WI38 (cell line): ENCODE measurements around the gene SFMBT2.

Source experiments
- H3K4me3 ChIP-seq: 2 replicates; pipeline ENCODE4 v1.5.1; 2011; ENCODE audit warnings: low read depth, mild to moderate bottlenecking, control low read depth, low read length
- TF ChIP-seq, protein P1 (sequence below): IDR thresholded peaks from 2 replicates; pipeline ENCODE4 v1.5.1; 2012; ENCODE audit warnings: low read depth, mild to moderate bottlenecking, control low read depth, low read length

Gene SFMBT2

DNA sequence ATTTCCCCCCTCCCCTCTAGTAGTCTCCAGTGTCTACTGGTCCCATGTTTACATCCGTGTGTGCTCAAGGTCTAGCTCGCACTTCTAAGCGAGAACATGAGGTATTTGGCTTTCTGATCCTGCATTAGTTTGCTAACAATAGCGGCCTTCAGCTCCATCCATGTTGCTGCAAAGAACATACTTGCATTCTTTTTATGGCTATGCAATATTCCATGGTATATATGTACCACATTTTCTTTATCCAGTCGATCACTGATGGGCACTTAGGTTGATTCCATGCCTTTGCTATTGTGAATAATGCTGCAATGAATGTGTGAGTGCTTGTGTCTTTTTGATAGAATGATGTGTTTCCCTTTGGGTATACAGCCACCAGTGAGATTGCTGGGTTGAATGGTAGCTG, 160.6 kb downstream of the SFMBT2 start:
- no peak overlapping the region for H3K4me3 ChIP-seq
- TF ChIP-seq, protein P1, sequence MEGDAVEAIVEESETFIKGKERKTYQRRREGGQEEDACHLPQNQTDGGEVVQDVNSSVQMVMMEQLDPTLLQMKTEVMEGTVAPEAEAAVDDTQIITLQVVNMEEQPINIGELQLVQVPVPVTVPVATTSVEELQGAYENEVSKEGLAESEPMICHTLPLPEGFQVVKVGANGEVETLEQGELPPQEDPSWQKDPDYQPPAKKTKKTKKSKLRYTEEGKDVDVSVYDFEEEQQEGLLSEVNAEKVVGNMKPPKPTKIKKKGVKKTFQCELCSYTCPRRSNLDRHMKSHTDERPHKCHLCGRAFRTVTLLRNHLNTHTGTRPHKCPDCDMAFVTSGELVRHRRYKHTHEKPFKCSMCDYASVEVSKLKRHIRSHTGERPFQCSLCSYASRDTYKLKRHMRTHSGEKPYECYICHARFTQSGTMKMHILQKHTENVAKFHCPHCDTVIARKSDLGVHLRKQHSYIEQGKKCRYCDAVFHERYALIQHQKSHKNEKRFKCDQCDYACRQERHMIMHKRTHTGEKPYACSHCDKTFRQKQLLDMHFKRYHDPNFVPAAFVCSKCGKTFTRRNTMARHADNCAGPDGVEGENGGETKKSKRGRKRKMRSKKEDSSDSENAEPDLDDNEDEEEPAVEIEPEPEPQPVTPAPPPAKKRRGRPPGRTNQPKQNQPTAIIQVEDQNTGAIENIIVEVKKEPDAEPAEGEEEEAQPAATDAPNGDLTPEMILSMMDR: no peak

- no peak overlapping the region for H3K4me3 ChIP-seq
- TF ChIP-seq, protein P1: no peak
Measured at GRCh38 chr10:7248585-7249164, 162.2 kb downstream of the SFMBT2 start.

DNA sequence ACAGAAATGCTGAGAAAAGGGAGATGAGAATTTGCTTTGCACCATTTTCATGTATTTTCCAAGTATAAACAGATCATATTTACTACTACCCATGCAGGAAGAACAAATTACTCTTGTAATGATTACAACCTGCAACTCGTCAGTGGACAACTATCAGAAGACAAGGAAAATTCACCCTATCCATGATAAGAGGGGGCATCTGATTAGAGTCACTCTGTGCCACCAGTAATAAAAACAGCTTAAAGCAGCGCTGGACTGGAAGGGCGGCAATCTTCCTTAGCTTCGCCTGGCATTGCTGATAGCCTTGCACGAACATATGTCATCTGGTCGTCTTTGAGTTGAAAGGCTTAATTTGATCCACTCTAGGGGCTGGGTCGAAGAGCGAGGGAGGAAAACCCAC, 162.7 kb downstream of the SFMBT2 start:
- no peak overlapping the region for H3K4me3 ChIP-seq
- TF ChIP-seq, protein P1: no peak

DNA sequence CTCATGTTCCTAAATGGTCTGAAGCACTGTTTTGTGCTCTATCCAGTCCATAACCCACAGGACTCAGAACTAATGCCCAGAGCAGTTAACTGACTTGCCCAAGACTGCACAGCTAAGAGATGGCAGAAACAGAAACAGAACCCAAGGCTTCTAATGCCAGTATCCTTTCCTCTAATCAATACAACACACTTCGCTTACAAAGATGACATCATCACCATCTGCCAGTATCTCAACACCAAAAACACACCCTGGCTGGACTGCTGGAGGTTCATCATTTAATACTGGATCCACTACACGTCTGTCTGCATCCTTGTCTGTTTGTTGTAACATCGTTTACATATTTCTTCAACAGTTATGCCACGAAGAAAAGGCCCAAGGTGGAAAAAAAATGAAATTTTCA, 165.3 kb downstream of the SFMBT2 start:
- TF ChIP-seq, protein P1: no peak
- H3K4me3 ChIP-seq: no peak overlapping the region

DNA sequence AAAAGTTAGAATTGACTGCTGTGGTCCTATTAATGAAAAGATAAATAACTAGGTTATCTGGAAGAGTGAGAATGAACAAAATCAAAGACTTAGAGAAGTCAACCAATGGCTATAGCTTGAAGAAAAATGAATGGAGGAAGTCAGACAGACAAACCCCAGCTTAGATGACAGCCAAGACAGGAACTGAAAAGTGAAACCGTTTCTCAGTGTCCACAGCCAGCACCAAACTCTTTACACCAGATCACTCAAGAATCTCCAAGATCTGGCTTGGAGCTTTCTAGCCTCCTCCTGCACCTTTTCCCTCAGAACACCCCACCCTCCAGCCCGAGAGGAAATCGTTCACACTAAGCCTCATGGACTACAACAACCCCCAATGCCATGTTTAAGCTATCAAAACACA, 167.0 kb downstream of the SFMBT2 start:
- H3K4me3 ChIP-seq: no peak overlapping the region
- TF ChIP-seq, protein P1: no peak

DNA sequence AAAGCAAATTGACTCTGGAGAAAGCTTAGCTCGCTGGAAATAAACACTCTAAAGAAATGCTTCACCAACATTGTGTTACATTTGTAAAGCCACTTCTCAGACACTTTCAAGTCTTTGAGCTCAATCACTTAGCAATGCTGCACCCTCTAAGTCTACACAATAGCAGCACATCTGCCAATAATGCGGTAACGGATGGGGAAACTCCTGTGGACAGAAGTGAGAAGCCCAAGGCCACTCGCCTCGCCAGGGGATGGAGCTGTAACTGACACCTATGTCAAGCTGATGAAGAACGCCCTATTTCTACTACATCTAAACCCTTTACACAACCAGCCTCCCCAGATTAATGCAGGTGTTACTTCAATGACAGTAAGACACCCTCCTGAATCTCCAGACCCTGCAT, 167.7 kb downstream of the SFMBT2 start:
- H3K4me3 ChIP-seq: no peak overlapping the region
- TF ChIP-seq, protein P1: no peak

GRCh38 chr10:7239312-7239985, 171.4 kb downstream of the SFMBT2 start:
- no peak overlapping the region for H3K4me3 ChIP-seq
- TF ChIP-seq, protein P1: no peak
